ENCODE results near the gene PDCD7.
"Not testable (repeated sequence)": the region's sequence is repeated elsewhere in the genome, so short reads cannot be mapped to it uniquely, and the experiment has no call there.

The PDCD7 gene

GRCh38 chr15:65133548-65134200 is at the start of gene PDCD7:
PDCD7 (minus strand) TSS chr15:65133808; CDS start chr15:65133781, 27 bp downstream.
- peak; percentile 54 to 76 (median 72) for DNase-seq (ENCODE audit: low read depth in 4 of 4, low spot score in 1 of 4)

DNA sequence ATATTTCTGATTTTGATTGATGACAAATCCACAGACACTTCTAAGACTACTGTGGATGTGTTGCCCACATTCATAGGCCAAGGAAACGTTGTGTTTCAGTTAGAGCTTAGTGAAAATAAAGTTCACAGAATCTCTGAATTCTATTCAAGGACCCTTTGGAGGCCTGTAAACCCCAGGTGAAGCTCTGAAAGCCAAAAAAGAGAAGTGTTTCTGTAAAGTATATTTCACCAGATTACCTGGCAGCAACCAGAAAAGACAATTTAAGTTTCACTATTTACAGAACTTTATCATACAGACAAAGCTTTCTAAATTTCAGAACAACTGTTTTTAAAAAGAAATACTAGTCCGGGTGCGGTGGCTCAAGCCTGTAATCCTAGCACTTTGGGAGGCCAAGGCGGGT is 48.9 kb upstream of the PDCD7 start:
- DNase-seq (ENCODE audit: low read depth in 4 of 4, low spot score in 1 of 4), result no peak

DNA sequence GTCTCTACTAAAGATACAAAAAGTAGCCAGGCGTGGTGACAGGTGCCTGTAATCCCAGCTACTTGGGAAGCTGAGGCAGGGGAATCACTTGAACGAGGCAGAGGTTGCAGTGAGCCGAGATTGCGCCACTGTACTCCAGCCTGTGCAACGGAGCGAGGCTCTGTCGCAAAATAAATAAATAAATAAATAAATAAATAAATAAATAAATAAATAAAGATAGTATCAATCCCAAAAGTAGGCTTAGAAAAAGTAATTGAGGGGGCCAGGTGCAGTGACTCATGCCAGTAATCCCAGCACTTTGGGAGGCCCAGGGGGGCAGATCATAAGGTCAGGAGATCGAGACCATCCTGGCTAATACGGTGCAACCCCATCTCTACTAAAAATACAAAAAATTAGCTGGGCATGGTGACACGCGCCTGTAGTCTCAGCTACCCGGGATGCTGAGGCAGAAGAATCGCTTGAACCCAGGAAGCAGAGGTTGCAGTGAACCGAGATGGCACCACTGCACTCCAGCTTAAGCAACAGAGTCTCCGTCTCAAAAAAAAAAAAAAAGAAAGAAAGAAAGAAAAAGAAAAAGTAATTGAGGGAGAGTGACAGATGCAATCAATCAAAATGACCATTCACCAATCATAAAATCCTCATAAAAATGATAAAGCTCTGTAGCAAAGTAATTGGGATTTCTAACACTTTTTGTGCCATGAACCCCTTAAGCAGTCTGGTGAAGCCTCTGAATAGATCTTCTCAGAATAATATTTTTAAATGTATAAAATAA is 48.2 kb upstream of the PDCD7 start:
- not testable (repeated sequence) for DNase-seq (ENCODE audit: low read depth in 4 of 4, low spot score in 1 of 4)

- DNase-seq (ENCODE audit: low read depth in 4 of 4, low spot score in 1 of 4), result no peak
These were observed 46.6 kb upstream of the PDCD7 start for GRCh38 chr15:65180167-65180566.

- DNase-seq (ENCODE audit: low read depth in 4 of 4, low spot score in 1 of 4), result no peak
These were observed 44.3 kb upstream of the PDCD7 start for GRCh38 chr15:65177901-65178300.

GRCh38 chr15:65176056-65176455 is 42.4 kb upstream of the PDCD7 start:
- no peak for DNase-seq (ENCODE audit: low read depth in 4 of 4, low spot score in 1 of 4)

DNA sequence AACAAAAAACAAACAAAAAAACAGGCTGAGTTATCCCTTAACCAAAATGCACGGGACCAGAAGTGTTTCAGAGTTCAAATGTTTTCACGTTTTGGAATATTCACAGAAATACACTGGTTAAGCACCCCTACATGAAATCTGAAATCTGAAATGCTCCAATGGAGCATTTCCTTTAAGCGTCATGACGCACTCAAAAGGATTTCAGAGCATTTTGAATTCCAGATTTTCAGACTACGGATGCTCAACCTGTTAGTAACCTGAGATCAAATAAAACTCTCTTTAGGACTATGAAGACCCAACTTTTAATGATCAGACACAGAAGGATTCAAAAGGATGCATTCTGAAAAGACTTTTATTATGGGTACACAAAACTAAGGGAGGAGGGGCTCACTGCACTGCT is 41.9 kb upstream of the PDCD7 start:
- no peak for DNase-seq (ENCODE audit: low read depth in 4 of 4, low spot score in 1 of 4)

GRCh38 chr15:65174509-65174908 is 40.9 kb upstream of the PDCD7 start:
- no peak for DNase-seq (ENCODE audit: low read depth in 4 of 4, low spot score in 1 of 4)

DNA sequence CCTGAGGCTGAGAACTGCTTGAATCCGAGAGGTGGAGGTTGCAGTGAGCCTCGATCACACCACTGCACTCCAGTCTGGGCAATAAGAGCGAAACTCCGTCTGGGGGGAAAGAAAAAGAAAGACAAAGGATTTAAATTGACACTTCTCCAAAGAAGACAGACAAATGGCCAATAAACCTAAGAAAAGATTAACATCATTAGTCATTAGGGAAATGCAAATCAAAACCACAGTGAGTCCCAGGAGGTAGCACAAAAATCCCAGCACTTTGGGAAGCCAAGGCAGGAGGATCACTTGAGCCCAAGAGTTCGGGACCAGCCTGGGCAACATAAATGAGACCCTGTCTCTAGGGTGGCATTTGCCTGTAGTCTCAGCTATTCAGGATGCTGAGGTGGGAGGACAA is 38.9 kb upstream of the PDCD7 start:
- DNase-seq (ENCODE audit: low read depth in 4 of 4, low spot score in 1 of 4), result no peak

DNA sequence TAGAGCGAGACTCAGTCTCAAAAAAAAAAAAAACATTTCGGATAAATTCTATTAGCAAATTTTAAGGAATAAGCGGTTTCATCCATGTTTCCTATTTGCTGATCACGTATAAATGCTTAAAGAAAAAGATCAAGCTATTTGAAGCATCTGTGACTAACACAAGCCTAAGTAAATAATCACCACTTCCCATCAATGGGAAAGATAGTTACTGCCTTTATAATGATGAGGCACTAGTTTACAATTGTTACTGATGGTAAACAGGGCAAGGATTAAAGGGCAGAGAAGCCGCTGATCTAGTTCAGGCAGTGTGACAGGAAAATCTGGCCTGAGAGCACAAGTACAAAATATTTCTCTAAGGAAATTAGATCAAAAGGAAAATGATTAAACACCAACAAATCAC is 37.8 kb upstream of the PDCD7 start:
- no peak for DNase-seq (ENCODE audit: low read depth in 4 of 4, low spot score in 1 of 4)

DNA sequence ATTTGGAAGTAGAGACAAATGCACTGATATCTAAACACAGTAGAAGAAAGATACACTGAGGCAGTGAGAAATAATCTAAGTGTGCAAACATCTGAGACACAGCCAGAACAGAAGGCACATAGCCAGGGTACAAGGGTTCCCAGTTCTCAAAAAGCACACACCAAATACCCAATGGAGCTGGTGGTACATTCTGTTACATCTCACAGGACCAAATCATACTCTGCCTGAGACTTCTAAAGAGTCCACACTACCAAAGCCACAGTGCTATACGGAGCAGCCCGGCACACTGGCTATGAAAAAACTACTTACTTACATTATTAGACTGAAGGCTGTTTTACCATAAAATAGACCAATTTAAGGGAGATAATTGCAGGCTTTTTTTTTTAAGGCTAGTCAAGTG is 32.3 kb upstream of the PDCD7 start:
- DNase-seq (ENCODE audit: low read depth in 4 of 4, low spot score in 1 of 4), result no peak

GRCh38 chr15:65164139-65164538 is 30.5 kb upstream of the PDCD7 start:
- no peak for DNase-seq (ENCODE audit: low read depth in 4 of 4, low spot score in 1 of 4)

- DNase-seq (ENCODE audit: low read depth in 4 of 4, low spot score in 1 of 4), result no peak
These were observed 29.4 kb upstream of the PDCD7 start for GRCh38 chr15:65163041-65163440.

DNA sequence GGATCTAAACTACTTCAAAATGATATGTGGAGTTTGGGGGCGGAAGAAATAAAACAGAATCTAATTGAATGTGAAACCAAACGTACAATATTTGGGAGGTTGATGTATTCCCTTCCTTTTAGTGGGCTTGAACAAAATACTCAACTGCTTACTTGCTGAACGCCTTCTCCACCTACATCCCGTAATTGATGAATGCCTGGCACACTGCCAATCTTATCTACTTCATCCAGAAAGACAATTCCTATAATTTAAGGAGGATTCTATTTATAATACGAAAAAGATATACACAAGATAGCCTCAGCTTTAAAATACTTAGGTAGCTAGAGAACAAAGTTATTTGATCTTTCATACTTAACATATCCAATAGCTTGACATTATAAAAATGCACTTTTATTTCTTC is 23.1 kb upstream of the PDCD7 start:
- DNase-seq (ENCODE audit: low read depth in 4 of 4, low spot score in 1 of 4), result no peak

DNA sequence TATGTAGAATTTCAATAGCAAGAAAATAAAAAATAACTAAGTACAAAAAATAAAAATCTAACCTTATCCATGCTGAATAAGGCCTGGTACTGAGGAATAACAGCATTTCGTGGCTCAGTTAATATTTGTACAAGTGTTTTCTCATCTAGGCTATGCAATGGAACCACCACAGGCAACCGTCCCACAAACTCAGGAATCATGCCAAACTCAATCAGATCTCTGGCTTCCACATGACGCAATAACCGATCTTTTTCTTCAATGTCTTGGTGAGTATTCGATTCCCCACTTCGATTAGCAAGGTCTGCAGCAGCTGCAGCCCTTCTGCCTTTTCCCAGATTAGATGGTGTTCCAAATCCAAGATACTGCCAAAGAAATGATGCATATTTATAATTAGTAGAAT is 21.1 kb upstream of the PDCD7 start:
- DNase-seq (ENCODE audit: low read depth in 4 of 4, low spot score in 1 of 4), result no peak

DNA sequence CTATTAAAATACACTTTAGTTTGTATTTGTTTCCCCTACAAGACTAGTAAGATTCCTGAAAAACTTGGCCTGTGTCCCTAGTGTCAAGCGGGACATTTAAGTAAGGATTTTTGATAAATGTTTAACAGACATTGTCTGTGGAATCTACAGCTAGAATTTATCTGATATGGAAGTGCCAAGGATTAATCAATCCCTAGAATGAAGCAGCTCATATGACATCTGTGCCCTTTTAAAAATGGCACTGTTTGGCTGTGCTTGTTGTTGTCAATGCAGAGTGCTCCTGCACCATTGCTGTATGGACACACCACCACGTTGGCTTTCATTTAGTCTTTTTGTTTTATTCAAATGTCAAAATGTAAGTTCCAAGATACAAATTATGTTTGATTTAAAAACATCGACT is 14.3 kb upstream of the PDCD7 start:
- no peak for DNase-seq (ENCODE audit: low read depth in 4 of 4, low spot score in 1 of 4)

GRCh38 chr15:65146438-65146837 is 12.8 kb upstream of the PDCD7 start:
- no peak for DNase-seq (ENCODE audit: low read depth in 4 of 4, low spot score in 1 of 4)

DNA sequence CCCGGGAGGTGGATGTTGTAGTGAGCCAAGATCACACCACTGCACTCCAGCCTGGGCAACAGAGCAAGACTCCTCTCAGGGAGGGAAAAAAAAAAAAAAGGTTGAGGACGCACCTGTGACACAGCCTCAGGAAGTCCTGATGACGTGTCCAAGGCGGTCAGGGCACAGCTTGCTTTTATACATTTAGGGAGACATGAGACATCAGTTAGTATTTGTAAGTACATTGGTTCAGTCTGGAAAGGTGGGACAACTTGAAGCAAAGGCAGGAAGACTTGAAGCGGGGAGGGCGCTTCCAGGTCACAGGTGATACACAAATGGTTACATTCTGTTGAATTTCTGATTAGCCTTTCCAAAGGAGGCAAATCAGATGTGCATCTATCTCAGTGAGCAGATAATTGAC is 5.0 kb upstream of the PDCD7 start:
- not testable (repeated sequence) for DNase-seq (ENCODE audit: low read depth in 4 of 4, low spot score in 1 of 4)

DNA sequence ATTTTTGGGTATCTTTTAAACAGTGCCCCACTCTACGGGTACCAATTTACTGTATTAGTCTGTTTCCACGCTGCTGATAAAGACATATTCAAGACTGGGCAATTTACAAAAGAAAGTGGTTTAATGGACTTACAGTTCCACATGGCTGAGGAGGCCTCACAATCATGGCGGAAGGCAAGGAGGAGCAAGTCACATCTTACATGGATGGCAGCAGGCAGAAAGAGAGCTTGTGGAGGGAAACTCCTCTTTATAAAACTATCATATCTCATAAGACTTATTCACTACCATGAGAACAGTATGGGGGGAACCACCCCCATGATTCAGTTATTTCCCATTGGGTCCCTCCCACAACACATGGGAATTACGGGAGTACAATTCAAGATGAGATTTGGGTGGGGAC is 4.3 kb upstream of the PDCD7 start:
- not testable (repeated sequence) for DNase-seq (ENCODE audit: low read depth in 4 of 4, low spot score in 1 of 4)

DNA sequence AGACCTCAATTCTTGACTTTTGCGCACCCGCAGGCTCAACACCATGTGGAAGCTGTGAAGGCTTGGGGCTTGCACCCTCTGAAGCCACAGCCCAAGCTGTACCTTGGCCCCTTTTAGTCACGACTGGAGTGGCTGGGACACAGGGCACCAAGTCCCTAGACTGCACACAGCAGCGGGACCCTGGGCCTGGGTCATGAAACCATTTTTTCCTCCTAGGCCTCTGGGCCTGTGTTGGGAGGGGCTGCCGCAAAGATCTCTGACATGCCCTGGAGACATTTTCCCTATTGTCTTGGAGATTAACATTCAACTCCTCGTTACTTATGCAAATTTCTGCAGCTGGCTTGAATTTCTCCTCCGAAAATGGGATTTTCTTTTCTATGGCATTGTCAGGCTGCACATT is 3.5 kb upstream of the PDCD7 start:
- not testable (repeated sequence) for DNase-seq (ENCODE audit: low read depth in 4 of 4, low spot score in 1 of 4)

DNA sequence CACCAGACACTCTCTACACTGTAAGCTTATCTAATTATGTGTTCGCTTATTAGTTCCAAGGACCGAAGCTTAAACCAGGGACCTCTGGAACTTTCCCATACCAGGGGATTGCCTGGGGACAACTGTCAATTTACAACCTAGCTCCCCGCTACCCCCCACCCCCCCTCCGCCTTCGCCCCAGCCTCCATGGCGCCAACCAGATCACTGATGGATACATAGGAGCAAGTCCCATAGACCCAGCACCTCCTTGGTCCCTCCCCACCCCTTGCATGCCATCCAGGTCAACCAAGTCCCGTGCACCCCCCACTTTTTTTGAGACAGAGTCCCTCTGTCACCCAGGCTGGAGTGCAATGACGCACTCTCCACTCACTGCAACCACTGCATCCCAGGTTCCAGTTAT is 930 bp upstream of the PDCD7 start:
- no peak for DNase-seq (ENCODE audit: low read depth in 4 of 4, low spot score in 1 of 4)

GRCh38 chr15:65132878-65133547 is 595 bp downstream of the PDCD7 start:
- DNase-seq (ENCODE audit: low read depth in 4 of 4, low spot score in 1 of 4), result peak in 1 of 4 experiments; percentile 8

Data from stimulated activated CD4-positive, alpha-beta T cell treated with anti-CD3 and anti-CD28 coated beads, Interleukin-1b, Interleukin-23, amount 100 ng/mL, for 24 hours (primary cell).